Fibroblast of skin of left biceps (primary cell): Measurements from ENCODE around the gene PTPRD.

Experiments used
- DNase-seq, 2 experiments: peaks; one replicate each; pipeline ENCODE4 v3.0.0-alpha.2; 2013; ENCODE audit warnings: low read depth in 2 of 2

PTPRD gene

DNA sequence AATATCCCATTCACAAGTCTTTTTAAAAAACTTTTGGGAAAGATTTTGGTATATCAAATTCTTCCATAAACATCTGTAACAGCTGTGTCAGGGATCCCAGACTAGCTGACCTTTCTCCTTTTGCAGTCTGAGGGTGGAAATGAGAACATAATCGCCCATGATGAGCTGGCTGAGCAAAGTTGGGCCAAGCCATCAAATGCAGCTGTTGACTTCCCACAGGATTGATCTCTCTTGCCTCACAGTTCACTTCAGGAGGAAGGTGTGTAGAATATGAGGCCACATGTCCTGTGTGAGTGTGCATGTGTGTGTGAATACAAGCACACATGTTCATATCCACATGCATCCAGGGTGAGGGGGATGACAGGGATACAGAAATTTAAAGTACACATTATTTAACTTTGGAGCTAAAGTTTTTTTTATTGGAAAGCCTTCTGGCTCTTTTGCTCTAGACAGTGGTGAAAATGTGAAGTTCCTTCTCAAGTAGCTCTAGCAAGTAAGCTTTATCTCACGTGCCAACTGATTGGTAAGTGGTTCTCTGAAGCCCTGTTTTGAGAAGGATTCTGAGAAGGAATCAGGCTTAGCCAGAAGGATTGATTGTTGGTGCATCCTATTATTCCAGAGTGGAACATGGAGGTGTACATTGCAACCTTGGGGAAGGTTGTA, 2344.5 kb downstream of the PTPRD start:
- no peak for DNase-seq

DNA sequence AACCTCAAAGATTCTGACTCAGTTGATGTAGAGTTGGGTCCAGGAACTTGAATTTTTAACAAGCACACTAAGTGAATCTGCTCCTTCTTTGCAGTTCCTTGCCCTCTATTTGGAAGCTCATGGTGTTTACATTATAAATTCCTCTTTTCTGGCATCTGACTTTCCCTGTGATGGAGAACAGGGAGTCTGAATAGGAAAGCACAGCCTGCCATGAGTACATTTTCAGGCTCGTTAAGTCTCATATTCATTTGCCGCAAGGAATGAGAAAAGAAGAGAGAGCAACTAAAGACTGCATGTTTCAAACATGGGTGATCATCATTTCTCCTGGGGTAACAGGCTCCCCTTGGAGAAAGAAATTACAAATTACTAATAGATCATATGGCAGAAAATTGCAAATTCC, 2345.2 kb downstream of the PTPRD start:
- no peak for DNase-seq

DNA sequence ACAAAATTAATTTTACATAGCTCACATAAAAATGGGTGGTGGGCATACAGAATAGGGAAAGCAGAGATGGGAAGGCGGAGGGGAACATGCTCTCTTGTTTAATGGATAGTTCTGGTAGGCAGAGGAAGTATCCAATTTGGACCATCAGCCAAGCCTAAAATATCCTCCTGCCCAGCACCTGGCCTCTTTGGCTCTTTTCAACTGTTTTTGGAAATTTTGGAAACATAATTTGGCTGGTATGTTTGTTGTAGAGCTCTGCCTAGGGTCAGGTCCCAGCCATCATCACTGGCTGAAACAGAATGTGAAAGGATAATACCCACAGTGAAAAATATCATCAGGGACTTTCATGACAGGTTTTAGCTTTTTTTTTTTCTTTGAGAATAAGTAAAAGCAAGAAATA, 2345.9 kb downstream of the PTPRD start:
- DNase-seq: no peak

DNA sequence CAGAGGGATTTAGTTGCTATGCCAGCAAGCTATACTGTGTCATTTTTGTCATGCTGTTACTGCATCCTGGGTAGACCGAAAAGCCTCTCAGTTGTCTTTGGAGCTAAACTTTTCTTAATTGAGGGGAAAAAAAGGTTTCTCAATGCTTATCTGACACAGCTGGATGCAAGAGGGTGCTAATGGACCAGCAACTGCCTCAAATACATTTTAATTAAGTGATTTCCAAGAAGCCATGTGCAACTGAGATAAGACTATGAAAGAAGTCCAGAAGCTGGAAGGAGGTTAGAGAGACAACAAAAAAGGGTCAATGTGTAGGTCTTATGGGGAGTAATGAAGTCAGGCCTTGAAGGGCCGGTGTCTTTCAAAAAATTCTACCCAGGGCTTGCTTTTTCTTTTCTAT, 2347.5 kb downstream of the PTPRD start:
- DNase-seq: no peak
